Keratinocyte (primary cell): ENCODE measurements around the gene ZSCAN21. TPM values are rescaled to one million over a fixed set of nuclear protein-coding genes. Genes with fewer than 3 reads are reported as not detected.

Source experiments
- DNase-seq: peaks from one replicate; pipeline ENCODE4 v3.0.0-alpha.2; 2011; ENCODE audit warnings: low read depth, missing footprints, low spot score
- FAIRE-seq: peaks from 2 replicates; lab custom pipeline; 2011; peaks lifted over from hg19 to GRCh38; lab: Jason Lieb, UNC
- H2AFZ ChIP-seq: 2 replicates; pipeline ENCODE4 v1.6.0; 2012; ENCODE audit warnings: low read length, control low read depth, inconsistent platforms; ENCODE audit not compliant: control insufficient read depth
- H3K27ac ChIP-seq: 2 replicates; pipeline ENCODE4 v1.5.1; 2011; ENCODE audit warnings: low read length; ENCODE audit not compliant: control insufficient read depth, insufficient read depth
- H3K27me3 ChIP-seq: 3 replicates; pipeline ENCODE4 v1.6.0; 2011; ENCODE audit warnings: low read length; ENCODE audit not compliant: control insufficient read depth, insufficient read depth; ENCODE audit errors: extremely low read depth
- H3K36me3 ChIP-seq, 2 experiments: 2 replicates in 1 of 2; 3 replicates in 1 of 2; pipeline ENCODE4 v1.5.1; 2011; ENCODE audit warnings: low read length in 2 of 2, mild to moderate bottlenecking in 1 of 2; ENCODE audit not compliant: control insufficient read depth in 2 of 2, insufficient read depth in 2 of 2; ENCODE audit errors: extremely low read depth in 1 of 2
- H3K4me1 ChIP-seq: 3 replicates; pipeline ENCODE4 v1.5.1; 2011; ENCODE audit warnings: low read length; ENCODE audit not compliant: control insufficient read depth, insufficient read depth; ENCODE audit errors: extremely low read depth
- H3K4me2 ChIP-seq: 3 replicates; pipeline ENCODE4 v1.6.0; 2011; ENCODE audit warnings: low read depth, low read length; ENCODE audit not compliant: control insufficient read depth, insufficient read depth; ENCODE audit errors: extremely low read depth
- H3K4me3 ChIP-seq, 3 experiments: fragments of 200-600 bp in 1 of 3; sonication (generic) in 1 of 3; 2 replicates in 2 of 3; 3 replicates in 1 of 3; pipeline ENCODE4 v1.5.1; 2011 to 2016; ENCODE audit warnings: low read length in 3 of 3, mild to moderate bottlenecking in 3 of 3, control low read depth in 2 of 3, inconsistent platforms in 1 of 3, low read depth in 1 of 3, mixed read lengths in 1 of 3, mixed run types in 1 of 3, moderate library complexity in 1 of 3; ENCODE audit not compliant: control insufficient read depth in 2 of 3, insufficient read depth in 2 of 3; ENCODE audit errors: extremely low read depth in 1 of 3
- H3K79me2 ChIP-seq: 2 replicates; pipeline ENCODE4 v1.6.0; 2012; ENCODE audit warnings: low read length; ENCODE audit not compliant: control insufficient read depth, insufficient read depth
- H3K9ac ChIP-seq: 3 replicates; pipeline ENCODE4 v1.6.0; 2011; ENCODE audit warnings: low read length; ENCODE audit not compliant: control insufficient read depth, insufficient read depth; ENCODE audit errors: extremely low read depth
- H3K9me1 ChIP-seq: 3 replicates; pipeline ENCODE4 v1.6.0; 2011; ENCODE audit warnings: low read length; ENCODE audit not compliant: control insufficient read depth, insufficient read depth; ENCODE audit errors: extremely low read depth
- H3K9me3 ChIP-seq: 2 replicates; pipeline ENCODE4 v1.5.1; 2012; ENCODE audit warnings: low read depth, low read length; ENCODE audit not compliant: control insufficient read depth
- H4K20me1 ChIP-seq: 3 replicates; pipeline ENCODE4 v1.6.0; 2011; ENCODE audit warnings: low read length; ENCODE audit not compliant: control insufficient read depth, insufficient read depth; ENCODE audit errors: extremely low read depth
- CTCF ChIP-seq, 3 experiments: IDR thresholded peaks in 1 of 3; conservative IDR thresholded peaks in 1 of 3; optimal IDR thresholded peaks in 1 of 3; 2 replicates in 2 of 3; 3 replicates in 1 of 3; pipeline versions ENCODE3 to v1.5.1; 2011; ENCODE audit warnings: low read length in 3 of 3, mild to moderate bottlenecking in 3 of 3, moderate library complexity in 2 of 3, control low read depth in 1 of 3, inconsistent platforms in 1 of 3; ENCODE audit not compliant: insufficient read depth in 2 of 3; ENCODE audit errors: extremely low read depth in 1 of 3
- EZH2 ChIP-seq: IDR thresholded peaks from one replicate; pipeline ENCODE4 v1.6.1; 2012; ENCODE audit warnings: inconsistent platforms, mild to moderate bottlenecking, low read length, moderate library complexity
- dilution Hi-C: fragments of 300-500 bp; cut with MboI; formaldehyde crosslinking; loops from one replicate; pipeline ENCODE4 v1.7.0; 2020; ENCODE audit warnings: low sequenced_read_pairs; ENCODE audit not compliant: extremely low pct_ligation_motif_present
- polyA plus RNA-seq, 5 experiments: library from polyadenylated mRNA; depleted of rRNA in 3 of 5; stranded (reverse) in 3 of 5; stranded (forward) in 1 of 5; unstranded in 1 of 5; fragments of >200 nt; gene quantifications; 1 replicate in 1 of 5; 2 replicates in 3 of 5; 3 replicates in 1 of 5; pipeline versions ENCODE4 v1.2.1 to v1.2.3, GENCODE V29; 2011 to 2012; ENCODE audit warnings: missing spikeins in 2 of 5, low read depth in 1 of 5, low replicate concordance in 1 of 5

Gene ZSCAN21
- polyA plus RNA-seq, 1 donor (not counting 4 experiments of a cell fraction or from before 2014, with no cell fraction given), result 12.6 TPM

- Histone ChIP-seq H3K27ac (no peak overlapping the region), H3K9me1 (no peaks in the 10 kb centered on the region), H3K4me2 (no peak overlapping the region), H3K27me3 (no peaks in the 10 kb centered on the region), H3K79me2 (peaks cover 9% of the 10 kb centered on the region), H3K36me3 (peaks cover 53 to 61% of the 10 kb centered on the region in 2 experiments), H3K4me3 (no peak overlapping the region), H3K9me3 (peaks cover 27% of the 10 kb centered on the region), H4K20me1 (no peaks in the 10 kb centered on the region), H2AFZ (no peak overlapping the region), H3K9ac (no peak overlapping the region), H3K4me1 (no peaks in the 10 kb centered on the region)
- dilution Hi-C loops, result no loop called here
- DNase-seq, result no peak
- FAIRE-seq, result no peak
- TF ChIP-seq EZH2, result no peak
- no peak for TF ChIP-seq CTCF (optimal IDR thresholded peaks at IDR 0.05 in 1 of 3, IDR thresholded peaks at IDR 0.05 in 1 of 3, conservative IDR thresholded peaks at IDR 0.05 in 1 of 3; ENCODE audit: extremely low read depth in 1 of 3, insufficient read depth in 2 of 3, low read length in 3 of 3)
Measured at GRCh38 chr7:100071018-100071723, 21.6 kb downstream of the ZSCAN21 start.

DNA sequence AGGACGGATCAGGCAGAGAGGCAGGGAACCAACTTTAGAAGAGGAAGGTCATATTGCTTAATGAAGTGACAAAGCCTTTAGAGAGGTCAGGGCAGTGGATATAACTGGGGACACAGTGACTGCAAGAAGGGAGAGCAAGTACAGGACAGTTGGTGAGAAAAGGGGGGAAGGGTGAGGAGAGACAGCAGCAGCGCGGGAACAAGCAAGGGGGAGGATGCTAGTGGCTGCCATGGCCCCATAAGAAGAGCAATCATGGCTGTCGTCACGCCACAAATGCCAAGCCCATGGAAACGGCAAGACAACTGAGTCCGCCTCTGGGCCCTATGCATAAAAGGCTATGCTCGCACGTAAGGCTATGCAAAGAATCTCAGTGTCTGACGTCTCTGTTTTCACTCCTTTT lies 22.9 kb downstream of the ZSCAN21 start:
- Histone ChIP-seq H3K4me3 (no peak overlapping the region), H3K9me1 (no peaks in the 10 kb centered on the region), H2AFZ (no peak overlapping the region), H3K36me3 (peaks cover 60 to 69% of the 10 kb centered on the region in 2 experiments), H3K4me2 (no peak overlapping the region), H3K9me3 (peaks cover 27% of the 10 kb centered on the region), H4K20me1 (no peaks in the 10 kb centered on the region), H3K27ac (no peak overlapping the region), H3K27me3 (no peaks in the 10 kb centered on the region), H3K9ac (no peak overlapping the region), H3K79me2 (peaks cover 18% of the 10 kb centered on the region), H3K4me1 (no peaks in the 10 kb centered on the region)
- TF ChIP-seq EZH2 (no peak), CTCF (optimal IDR thresholded peaks at IDR 0.05 in 1 of 3, IDR thresholded peaks at IDR 0.05 in 1 of 3, conservative IDR thresholded peaks at IDR 0.05 in 1 of 3; ENCODE audit: extremely low read depth in 1 of 3, insufficient read depth in 2 of 3, low read length in 3 of 3) (no peak)
- dilution Hi-C loops, result no loop called here
- no peak for DNase-seq
- FAIRE-seq, result no peak
